GM12878 (cell line): ENCODE data around the gene PRR5. TPM values are rescaled to one million over a fixed set of nuclear protein-coding genes. Genes with fewer than 3 reads are reported as not detected.

Experiments
- ATAC-seq: fragments of 200-7000 bp; cut with Tn5 transposase; 3 replicates; pipeline ENCODE4 v1.9.1; 2020; ENCODE audit warnings: mild to moderate bottlenecking, moderate library complexity
- BruUV-seq: library from RNA; stranded (reverse); fragments of 400-500 nt; replicated peaks from 2 replicates; lab custom pipeline; 2021; lab: Mats Ljungman, UMichigan
- CTCF ChIA-PET: fragments of 300-600 bp; sonication (Branson Sonifier 250); formaldehyde crosslinking; extraction: SDS; loops from one replicate; lab custom pipeline; 2021; ENCODE audit warnings: inconsistent platforms; lab: Yijun Ruan, JAX
- POLR2A ChIA-PET: fragments of 350-600 bp; formaldehyde crosslinking; extraction: SDS; loops from one replicate; lab custom pipeline; 2021; ENCODE audit warnings: inconsistent platforms; lab: Charles Lee
- RAD21 ChIA-PET: fragments of 300-600 bp; sonication (Branson Sonifier 250); formaldehyde crosslinking; loops from one replicate; lab custom pipeline; 2023; ENCODE audit warnings: antibody characterized with exemption; ENCODE audit not compliant: unreplicated experiment; lab: Charles Lee
- SMC1A ChIA-PET: fragments of 300-600 bp; sonication (Branson Sonifier 250); formaldehyde crosslinking; loops from one replicate; lab custom pipeline; 2023; ENCODE audit not compliant: unreplicated experiment, uncharacterized antibody; lab: Charles Lee
- DNase-seq: peaks from one replicate; pipeline ENCODE4 v3.0.0-alpha.2; 2011; ENCODE audit warnings: low read depth, low spot score
- FAIRE-seq: peaks from 3 replicates; lab custom pipeline; 2011; peaks lifted over from hg19 to GRCh38; lab: Jason Lieb, UNC
- H2AFZ ChIP-seq: 2 replicates; pipeline ENCODE4 v1.6.0; 2011; ENCODE audit warnings: low read depth, low read length, control low read depth; ENCODE audit not compliant: control insufficient read depth
- H3K27ac ChIP-seq: 2 replicates; pipeline ENCODE4 v1.5.1; 2011; ENCODE audit warnings: control low read depth; ENCODE audit not compliant: control insufficient read depth, insufficient read depth
- H3K27me3 ChIP-seq, 2 experiments: replicated peaks in 1 of 2; 2 replicates each; pipeline versions ENCODE4 v1.6.0 to v1.6.1; 2011; ENCODE audit warnings: low read length in 1 of 2; ENCODE audit not compliant: control insufficient read depth in 2 of 2, insufficient read depth in 2 of 2
- H3K36me3 ChIP-seq, 2 experiments: 2 replicates each; pipeline ENCODE4 v1.5.1; 2011; ENCODE audit warnings: low read length in 1 of 2; ENCODE audit not compliant: control insufficient read depth in 2 of 2, insufficient read depth in 2 of 2
- H3K4me1 ChIP-seq: 2 replicates; pipeline ENCODE4 v1.6.1; 2011; ENCODE audit warnings: mild to moderate bottlenecking, low read length, moderate library complexity, mixed read lengths; ENCODE audit not compliant: control insufficient read depth, insufficient read depth
- H3K4me2 ChIP-seq: 2 replicates; pipeline ENCODE4 v1.6.0; 2011; ENCODE audit warnings: control low read depth; ENCODE audit not compliant: control insufficient read depth, insufficient read depth
- H3K4me3 ChIP-seq: fragments of 200-600 bp; sonication (generic); 2 replicates; pipeline ENCODE4 v1.5.1; 2016
- H3K79me2 ChIP-seq: 2 replicates; pipeline ENCODE4 v1.6.0; 2011; ENCODE audit warnings: low read length; ENCODE audit not compliant: control insufficient read depth, insufficient read depth
- H3K9ac ChIP-seq: 2 replicates; pipeline ENCODE4 v1.8.0; 2011; ENCODE audit warnings: low read length, control low read depth, mixed read lengths; ENCODE audit not compliant: control insufficient read depth, insufficient read depth
- H3K9me3 ChIP-seq: replicated peaks from 3 replicates; pipeline ENCODE4 v1.5.1; 2011; ENCODE audit warnings: mild to moderate bottlenecking, low read length; ENCODE audit not compliant: control insufficient read depth, insufficient read depth
- H4K20me1 ChIP-seq: 2 replicates; pipeline ENCODE4 v1.6.0; 2011; ENCODE audit not compliant: control insufficient read depth, insufficient read depth
- CREM ChIP-seq: IDR thresholded peaks from 2 replicates; pipeline ENCODE4 v1.6.1; 2014; ENCODE audit warnings: antibody characterized with exemption, low read depth
- EP300 ChIP-seq, 2 experiments: fragments of 150-350 bp in 1 of 2; IDR thresholded peaks; 2 replicates each; pipeline ENCODE4 v1.6.1; 2011 to 2012; ENCODE audit warnings: low read depth in 2 of 2, low read length in 2 of 2, borderline replicate concordance in 1 of 2, improper control_type of control experiment in 1 of 2, inconsistent platforms in 1 of 2; ENCODE audit not compliant: control insufficient read depth in 1 of 2
- EZH2 ChIP-seq: IDR thresholded peaks from 2 replicates; pipeline ENCODE4 v1.6.1; 2012; ENCODE audit warnings: low read depth, mild to moderate bottlenecking, control low read depth, inconsistent platforms, low read length, borderline replicate concordance; ENCODE audit not compliant: control insufficient read depth
- NFIC ChIP-seq: IDR thresholded peaks from 2 replicates; pipeline ENCODE4 v1.6.1; 2012; ENCODE audit warnings: low read depth, mild to moderate bottlenecking, inconsistent platforms, low read length, moderate library complexity
- NFXL1 ChIP-seq: fragments of 450-650 bp; IDR thresholded peaks from 2 replicates; pipeline ENCODE4 v1.6.1; 2017; ENCODE audit warnings: antibody characterized with exemption, mild to moderate bottlenecking, borderline replicate concordance
- PBX3 ChIP-seq: IDR thresholded peaks from 2 replicates; pipeline ENCODE4 v1.6.1; 2011; ENCODE audit warnings: mild to moderate bottlenecking, low read depth, low read length, moderate library complexity; ENCODE audit not compliant: insufficient replicate concordance
- SIX5 ChIP-seq: IDR thresholded peaks from 2 replicates; pipeline ENCODE4 v1.6.1; 2011; ENCODE audit warnings: mild to moderate bottlenecking, low read depth, low read length, moderate library complexity; ENCODE audit not compliant: severe bottlenecking
- SMC3 ChIP-seq: IDR thresholded peaks from 2 replicates; pipeline ENCODE4 v1.6.1; 2011; ENCODE audit warnings: low read length, improper control_type of control experiment, borderline replicate concordance
- YBX1 ChIP-seq: fragments of 450-650 bp; IDR thresholded peaks from 2 replicates; pipeline ENCODE4 v1.6.1; 2016; ENCODE audit warnings: antibody characterized with exemption
- ZNF622 ChIP-seq: fragments of 450-650 bp; IDR thresholded peaks from 2 replicates; pipeline ENCODE4 v1.6.1; 2017; ENCODE audit warnings: mild to moderate bottlenecking, inconsistent platforms
- WGBS: methylation state at CpG from one replicate; pipeline ENCODE4 v1.1.6; 2016; ENCODE audit warnings: low lambda C conversion rate; ENCODE audit not compliant: insufficient replicate concordance, insufficient coverage; ENCODE audit errors: missing lambda C conversion rate; 5-methylcytosine and 5-hydroxymethylcytosine counted together
- in situ Hi-C: fragments of 300-500 bp; cut with MboI; formaldehyde crosslinking; loops from 9 replicates; pipeline ENCODE4 v1.14.3; 2018; ENCODE audit warnings: mixed read lengths
- intact Hi-C: fragments of 100-400 bp; cut with micrococcal nuclease; formaldehyde crosslinking; loops from one replicate; pipeline ENCODE4 v1.14.2; 2022; ENCODE audit not compliant: unreplicated experiment
- polyA plus RNA-seq, 11 experiments: library from polyadenylated mRNA; depleted of rRNA in 4 of 11; unstranded in 6 of 11; stranded (reverse) in 5 of 11; fragments of >200 nt; fragmentation: Nextera tagmentation in 4 of 11; fragmentation: Illumina TruSeq in 1 of 11; extraction: Ambion mirVana in 4 of 11; extraction: Trizol in 1 of 11; gene quantifications; 1 replicate in 1 of 11; 2 replicates in 10 of 11; pipeline versions ENCODE4 v1.2.1 to v1.2.3, GENCODE V29; 2011 to 2016; ENCODE audit warnings: inconsistent platforms in 2 of 11, missing spikeins in 2 of 11, low read depth in 1 of 11
- total RNA-seq, 4 experiments: library from RNA; depleted of rRNA in 3 of 4; stranded (reverse); fragments of >200 nt in 3 of 4; fragmentation: Illumina TruSeq in 1 of 4; extraction: Trizol in 1 of 4; gene quantifications; 2 replicates each; pipeline versions ENCODE4 v1.2.1 to v1.2.3, GENCODE V29; 2013 to 2021
- TF ChIP-seq, protein P1 (sequence below): fragments of 450-650 bp; IDR thresholded peaks from 2 replicates; pipeline ENCODE4 v1.6.1; 2016; ENCODE audit warnings: mild to moderate bottlenecking

PRR5 gene
- total and polyA plus RNA-seq, 10 of the 15 experiments (the other 5 are each of a cell fraction or from before 2014, with no cell fraction given), result 0.03 to 9.4 (median 1.5) TPM

- DNase-seq (no peak), ATAC-seq (no peak), FAIRE-seq (no peak)
- H4K20me1 ChIP-seq, result no peaks in the 10 kb centered on the region; the same call in 1 of the 2 replicates
- no peaks in the 10 kb centered on the region for H3K9me3 ChIP-seq
- CTCF ChIA-PET, result no interaction called here
- intact Hi-C loops, result no loop called here
- no peak overlapping the region for H2AFZ ChIP-seq
- no peak overlapping the region for H3K9ac ChIP-seq
- H3K36me3 ChIP-seq, result no peaks in the 10 kb centered on the region
- H3K27me3 ChIP-seq, result no peaks in the 10 kb centered on the region; a peak in 1 of 4 replicates
- H3K4me1 ChIP-seq, result no peaks in the 10 kb centered on the region
- in situ Hi-C loops, result no loop called here
- BruUV-seq, result no TSS peak
- 47% methylated on average over 14 of the region's 24 CpGs for WGBS
- no peak overlapping the region for H3K4me3 ChIP-seq
- POLR2A ChIA-PET, result no interaction called here
- TF ChIP-seq EP300 (IDR thresholded peaks at IDR 0.05; ENCODE audit: borderline replicate concordance in 1 of 2, control insufficient read depth in 1 of 2, low read depth in 2 of 2, low read length in 2 of 2) (no peak), NFXL1 (peak; percentile 97), NFIC (no peak), CREM (no peak), YBX1 (no peak), SIX5 (no peak)
- H3K27ac ChIP-seq, result no peak overlapping the region
- no peaks in the 10 kb centered on the region for H3K79me2 ChIP-seq
- no peak overlapping the region for H3K4me2 ChIP-seq
- RAD21 ChIA-PET, result no interaction called here
- SMC1A ChIA-PET, result no interaction called here
These were observed 10.0 kb upstream of the PRR5 start for GRCh38 chr22:44691796-44692661.

DNA sequence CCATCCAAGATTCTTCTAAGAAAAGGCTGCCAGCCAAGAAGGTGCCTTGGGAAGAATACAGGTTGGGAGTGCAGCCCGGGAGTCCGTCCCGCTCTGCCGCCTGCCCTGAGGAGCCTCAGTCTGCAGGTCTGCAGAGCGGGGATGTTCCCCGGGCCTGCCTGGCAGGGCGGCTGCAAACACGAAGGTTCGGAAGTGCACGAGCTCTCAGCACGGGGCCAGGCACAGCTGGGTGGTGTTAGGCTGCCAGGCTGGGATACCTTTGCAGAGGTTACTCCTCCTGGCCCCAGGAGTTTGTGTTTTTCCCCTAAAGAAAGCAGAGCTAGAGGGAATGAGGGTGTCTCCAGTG, 9.4 kb upstream of the PRR5 start:
- ChIA-PET SMC1A (no interaction called here), POLR2A (no interaction called here), RAD21 (no interaction called here), CTCF (no interaction called here)
- H3K27ac ChIP-seq, result no peak overlapping the region
- H3K9me3 ChIP-seq, result no peaks in the 10 kb centered on the region
- no peak overlapping the region for H2AFZ ChIP-seq
- no peaks in the 10 kb centered on the region for H3K36me3 ChIP-seq
- H3K27me3 ChIP-seq, result no peaks in the 10 kb centered on the region; a peak in 2 of 4 replicates
- FAIRE-seq (no peak), ATAC-seq (no peak), DNase-seq (no peak)
- no peak overlapping the region for H3K9ac ChIP-seq
- no TSS peak for BruUV-seq
- no peak overlapping the region for H3K4me2 ChIP-seq
- 76% methylated on average over 11 of the region's 11 CpGs for WGBS
- no peak overlapping the region for H3K4me3 ChIP-seq
- no peaks in the 10 kb centered on the region for H3K79me2 ChIP-seq
- in situ Hi-C loops, result no loop called here
- intact Hi-C loops, result no loop called here
- H3K4me1 ChIP-seq, result no peaks in the 10 kb centered on the region
- H4K20me1 ChIP-seq, result no peaks in the 10 kb centered on the region; the same call in 1 of the 2 replicates
- no peak for TF ChIP-seq PBX3
- TF ChIP-seq, protein P1, sequence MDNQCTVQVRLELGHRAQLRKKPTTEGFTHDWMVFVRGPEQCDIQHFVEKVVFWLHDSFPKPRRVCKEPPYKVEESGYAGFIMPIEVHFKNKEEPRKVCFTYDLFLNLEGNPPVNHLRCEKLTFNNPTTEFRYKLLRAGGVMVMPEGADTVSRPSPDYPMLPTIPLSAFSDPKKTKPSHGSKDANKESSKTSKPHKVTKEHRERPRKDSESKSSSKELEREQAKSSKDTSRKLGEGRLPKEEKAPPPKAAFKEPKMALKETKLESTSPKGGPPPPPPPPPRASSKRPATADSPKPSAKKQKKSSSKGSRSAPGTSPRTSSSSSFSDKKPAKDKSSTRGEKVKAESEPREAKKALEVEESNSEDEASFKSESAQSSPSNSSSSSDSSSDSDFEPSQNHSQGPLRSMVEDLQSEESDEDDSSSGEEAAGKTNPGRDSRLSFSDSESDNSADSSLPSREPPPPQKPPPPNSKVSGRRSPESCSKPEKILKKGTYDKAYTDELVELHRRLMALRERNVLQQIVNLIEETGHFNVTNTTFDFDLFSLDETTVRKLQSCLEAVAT, result no peak
- TF ChIP-seq SMC3, result no peak
- TF ChIP-seq ZNF622, result no peak
- no peak for TF ChIP-seq EZH2
